Right lobe of liver (tissue), 6 donors: ENCODE measurements around the gene PTP4A2. TPM values are rescaled to one million over a fixed set of nuclear protein-coding genes. Genes with fewer than 3 reads are reported as not detected.
A peak's percentile ranks its signal among the peaks of the same experiment; 100 is the strongest.

Experiments used
- ATAC-seq, 4 donors: fragments of 200-7000 bp; cut with Tn5 transposase; one replicate each; pipeline ENCODE4 v1.9.1; 2020; ENCODE audit warnings: mild to moderate bottlenecking in 4 of 4, moderate library complexity in 4 of 4
- DNase-seq, 3 donors: peaks; one replicate each; pipeline ENCODE4 v3.0.0-alpha.2; 2020
- H3K27ac ChIP-seq, 3 donors: fragments of 200-600 bp; one replicate each; pipeline ENCODE4 v1.8.0; 2022
- H3K27me3 ChIP-seq, 2 donors: fragments of 200-600 bp; one replicate each; pipeline ENCODE4 v1.8.0; 2022
- H3K36me3 ChIP-seq, 4 donors: fragments of 200-600 bp; sonication (generic) in 1 of 4; one replicate each; pipeline versions ENCODE4 v1.5.1 to v1.8.0; 2017 to 2022; ENCODE audit warnings: control low read depth in 1 of 4
- H3K4me1 ChIP-seq, 4 donors: fragments of 200-600 bp; sonication (generic) in 1 of 4; one replicate each; pipeline versions ENCODE4 v1.5.1 to v1.8.0; 2017 to 2022; ENCODE audit warnings: control low read depth in 1 of 4
- H3K4me3 ChIP-seq, 3 donors: fragments of 200-600 bp; one replicate each; pipeline ENCODE4 v1.8.0; 2022
- H3K9me3 ChIP-seq, 4 donors: fragments of 200-600 bp; sonication (generic) in 1 of 4; one replicate each; pipeline versions ENCODE4 v1.5.1 to v1.8.0; 2017 to 2022; ENCODE audit warnings: control low read depth in 1 of 4
- CTCF ChIP-seq, 4 donors: fragments of 200-600 bp in 3 of 4; fragments of 450-650 bp in 1 of 4; IDR thresholded peaks; one replicate each; pipeline versions ENCODE4 v1.5.1 to v1.8.0; 2016 to 2022; ENCODE audit warnings: antibody characterized with exemption in 4 of 4, mild to moderate bottlenecking in 2 of 4
- POLR2A ChIP-seq: fragments of 450-650 bp; IDR thresholded peaks from one replicate; pipeline ENCODE4 v1.6.1; 2017; ENCODE audit warnings: antibody characterized with exemption, mild to moderate bottlenecking
- WGBS: methylation state at CpG from one replicate; pipeline ENCODE4 v1.1.6; 2018; ENCODE audit warnings: low coverage, low lambda C conversion rate; ENCODE audit not compliant: insufficient coverage; ENCODE audit errors: missing lambda C conversion rate; 5-methylcytosine and 5-hydroxymethylcytosine counted together
- intact Hi-C, 2 donors: fragments of 100-400 bp; cut with DNase I; formaldehyde crosslinking; loops; one replicate each; pipeline versions ENCODE4 v1.11.2 to v1.14.1; 2022
- total RNA-seq, 6 experiments: library from RNA; depleted of rRNA in 2 of 6; stranded (reverse); fragments of >200 nt in 2 of 6; fragmentation: NEBNext Ultra II Directional in 3 of 6; extraction: Animal tissue kit (Norgen Biotek cat#: 25700) in 3 of 6; gene quantifications; one replicate each; pipeline versions ENCODE4 v1.1.0 to v1.2.4, GENCODE V29; 2016 to 2023
- donor health status: DM: no; HTN: yes; CAD: no.
- donor health status: DM: no; HTN: no; CAD: no.
- donor health status: DM: no; HTN: no; CAD: no.
- donor health status: DM: no; HTN: yes; CAD: no.
- donor health status: DM: no; HTN: yes; CAD: no.

Gene PTP4A2
- total RNA-seq, 6 experiments from 2014 or later, result 66.3 to 143 (median 117) TPM

- Histone ChIP-seq H3K36me3 (no peaks in the 10 kb centered on the region), H3K27ac (peak overlapping the region; percentile 82 to 98 (median 82)), H3K9me3 (no peaks in the 10 kb centered on the region), H3K4me3 (peak overlapping the region; percentile 51 to 62 (median 61)), H3K4me1 (peaks cover 0 to 65% (median 27%) of the 10 kb centered on the region in 4 donors), H3K27me3 (no peaks in the 10 kb centered on the region)
- TF ChIP-seq CTCF (IDR thresholded peaks at IDR 0.05) (no peak), POLR2A (no peak)
- ATAC-seq (peak; percentile 30 to 52 (median 46)), DNase-seq (peak; percentile 81 to 87 (median 81))
- WGBS, result 0% methylated on average over 32 of the region's 78 CpGs
- intact Hi-C loops, result no loop called here
Observed at GRCh38 chr1:31937300-31938183, 626 bp downstream of the PTP4A2 start.

GRCh38 chr1:31936981-31937299 is 1.2 kb downstream of the PTP4A2 start:
- Histone ChIP-seq H3K27me3 (no peaks in the 10 kb centered on the region), H3K27ac (peak overlapping the region; percentile 82 to 98 (median 82)), H3K36me3 (no peaks in the 10 kb centered on the region), H3K9me3 (no peaks in the 10 kb centered on the region), H3K4me1 (peaks cover 0 to 71% (median 28%) of the 10 kb centered on the region in 4 donors), H3K4me3 (peak overlapping the region; percentile 51 to 62 (median 61))
- TF ChIP-seq CTCF (IDR thresholded peaks at IDR 0.05) (no peak), POLR2A (no peak)
- WGBS, result 0% methylated on average over 2 of the region's 2 CpGs
- DNase-seq (no peak), ATAC-seq (no peak)
- intact Hi-C loops, result no loop called here

- 51% methylated on average over 8 of the region's 8 CpGs for WGBS
- Histone ChIP-seq H3K4me3 (peak overlapping the region; percentile 51 to 62 (median 61)), H3K4me1 (peaks cover 0 to 77% (median 28%) of the 10 kb centered on the region in 4 donors), H3K27ac (peak overlapping the region; percentile 82 to 98 (median 82)), H3K36me3 (no peaks in the 10 kb centered on the region), H3K27me3 (no peaks in the 10 kb centered on the region), H3K9me3 (no peaks in the 10 kb centered on the region)
- intact Hi-C loops, result no loop called here
- DNase-seq (no peak), ATAC-seq (peak in 1 of 4 donors; percentile 1)
- TF ChIP-seq POLR2A (peak; percentile 45), CTCF (IDR thresholded peaks at IDR 0.05) (no peak)
Observed at GRCh38 chr1:31936278-31936980, 1.7 kb downstream of the PTP4A2 start.

GRCh38 chr1:31934706-31935629 is 3.2 kb downstream of the PTP4A2 start:
- H3K4me3 ChIP-seq, result no peak overlapping the region
- WGBS, result 23% methylated on average over 8 of the region's 8 CpGs
- TF ChIP-seq POLR2A (no peak), CTCF (IDR thresholded peaks at IDR 0.05) (no peak)
- DNase-seq (no peak), ATAC-seq (peak in 1 of 4 donors; percentile 7)
- H3K4me1 ChIP-seq, result peaks cover 0 to 82% (median 28%) of the 10 kb centered on the region in 4 donors
- H3K9me3 ChIP-seq, result no peaks in the 10 kb centered on the region
- H3K36me3 ChIP-seq, result no peaks in the 10 kb centered on the region
- no peaks in the 10 kb centered on the region for H3K27me3 ChIP-seq
- intact Hi-C loops, result no loop called here
- peak overlapping the region in 2 of 3 donors; percentile 39 to 82 for H3K27ac ChIP-seq
